Endothelial cell (in vitro differentiated cells): ENCODE measurements around the gene SH2B2. TPM values are rescaled to one million over a fixed set of nuclear protein-coding genes. Genes with fewer than 3 reads are reported as not detected.

Source experiments
- DNase-seq: peaks from one replicate; pipeline ENCODE4 v3.0.0; 2021; ENCODE audit warnings: low spot score
- H3K27ac Mint-ChIP-seq: one replicate; pipeline ENCODE4 v1.8.0; 2021; ENCODE audit warnings: mixed read lengths, inconsistent platforms; ENCODE audit not compliant: unreplicated experiment
- H3K27me3 Mint-ChIP-seq: one replicate; pipeline ENCODE4 v1.8.0; 2021; ENCODE audit warnings: mild to moderate bottlenecking, moderate library complexity, mixed read lengths, inconsistent platforms; ENCODE audit not compliant: unreplicated experiment
- H3K36me3 Mint-ChIP-seq: one replicate; pipeline ENCODE4 v1.8.0; 2021; ENCODE audit warnings: mild to moderate bottlenecking, low read depth, mixed read lengths, inconsistent platforms; ENCODE audit not compliant: unreplicated experiment
- H3K4me1 Mint-ChIP-seq: one replicate; pipeline ENCODE4 v1.8.0; 2021; ENCODE audit warnings: mild to moderate bottlenecking, mixed read lengths, inconsistent platforms; ENCODE audit not compliant: unreplicated experiment
- H3K4me3 Mint-ChIP-seq: one replicate; pipeline ENCODE4 v1.8.0; 2021; ENCODE audit warnings: mild to moderate bottlenecking, mixed read lengths, inconsistent platforms; ENCODE audit not compliant: unreplicated experiment
- H3K9me3 Mint-ChIP-seq: one replicate; pipeline ENCODE4 v1.8.0; 2021; ENCODE audit warnings: mixed read lengths, inconsistent platforms; ENCODE audit not compliant: unreplicated experiment
- CTCF ChIP-seq: fragments of 200-600 bp; sonication (generic); IDR thresholded peaks from one replicate; pipeline ENCODE4 v1.5.0; 2021; ENCODE audit warnings: antibody characterized with exemption; ENCODE audit not compliant: unreplicated experiment
- total RNA-seq: library from RNA; stranded (reverse); fragmentation: NEBNext Ultra II Directional; extraction: Animal tissue kit (Norgen Biotek cat#: 25700); gene quantifications from one replicate; pipeline ENCODE4 v1.2.1, GENCODE V29; 2021; ENCODE audit not compliant: unreplicated experiment

Gene SH2B2
- total RNA-seq, 1 donor from 2014 or later, result 2.6 TPM

DNA sequence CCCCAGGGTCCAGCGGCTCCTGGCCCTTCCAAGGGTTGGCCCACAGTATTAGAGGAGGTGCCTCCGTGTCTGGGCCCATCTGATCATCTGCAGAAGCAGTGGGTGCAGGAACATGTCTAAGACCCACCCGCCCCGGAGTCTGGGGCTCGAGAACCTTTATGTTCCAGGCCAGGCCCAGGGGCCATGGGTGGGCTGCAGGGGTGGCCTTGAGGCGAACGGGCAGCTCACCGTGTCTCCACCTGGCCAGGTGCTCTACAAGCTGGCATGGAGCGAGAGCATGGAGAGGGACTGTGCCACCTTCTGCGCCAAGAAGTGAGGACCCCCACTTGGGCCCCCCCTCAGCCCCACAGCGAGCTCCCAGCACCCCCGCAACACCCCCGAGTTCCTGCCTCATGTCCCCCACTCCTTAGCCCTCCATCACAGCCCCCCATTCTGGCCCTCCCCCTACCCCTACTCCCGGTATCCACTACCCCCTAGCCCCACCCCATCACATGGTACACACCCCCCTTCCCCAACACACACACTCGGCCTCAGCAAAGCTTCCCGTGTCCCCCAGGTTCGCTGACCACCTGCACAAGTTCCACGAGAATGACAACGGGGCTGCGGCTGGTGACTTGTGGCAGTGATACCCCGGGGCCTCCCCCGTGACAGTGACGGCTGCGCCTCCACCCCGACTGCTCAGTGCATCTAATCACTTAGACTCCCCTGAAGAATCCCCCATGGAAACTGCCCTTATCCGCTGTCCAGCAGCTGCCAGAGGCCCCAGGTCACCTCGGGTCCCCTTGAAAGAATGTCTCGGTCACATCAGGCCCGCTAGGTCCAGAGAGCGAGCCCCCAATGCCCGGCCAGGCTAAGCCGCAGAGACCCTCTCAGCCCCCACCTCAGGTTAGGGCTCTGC is 4.0 kb upstream of the SH2B2 start:
- H3K9me3 Mint-ChIP-seq, result no peaks in the 10 kb centered on the region
- H3K4me1 Mint-ChIP-seq, result peaks cover 9% of the 10 kb centered on the region
- H3K27ac Mint-ChIP-seq, result no peak overlapping the region
- no peaks in the 10 kb centered on the region for H3K36me3 Mint-ChIP-seq
- no peak overlapping the region for H3K4me3 Mint-ChIP-seq
- TF ChIP-seq CTCF, result no peak
- DNase-seq, result no peak
- peaks cover 5% of the 10 kb centered on the region for H3K27me3 Mint-ChIP-seq

GRCh38 chr7:102283477-102284189 is 3.0 kb upstream of the SH2B2 start:
- DNase-seq, result no peak
- H3K9me3 Mint-ChIP-seq, result no peaks in the 10 kb centered on the region
- peaks cover 11% of the 10 kb centered on the region for H3K27me3 Mint-ChIP-seq
- H3K36me3 Mint-ChIP-seq, result no peaks in the 10 kb centered on the region
- no peak overlapping the region for H3K4me3 Mint-ChIP-seq
- H3K4me1 Mint-ChIP-seq, result peaks cover 9% of the 10 kb centered on the region
- H3K27ac Mint-ChIP-seq, result no peak overlapping the region
- no peak for TF ChIP-seq CTCF

DNA sequence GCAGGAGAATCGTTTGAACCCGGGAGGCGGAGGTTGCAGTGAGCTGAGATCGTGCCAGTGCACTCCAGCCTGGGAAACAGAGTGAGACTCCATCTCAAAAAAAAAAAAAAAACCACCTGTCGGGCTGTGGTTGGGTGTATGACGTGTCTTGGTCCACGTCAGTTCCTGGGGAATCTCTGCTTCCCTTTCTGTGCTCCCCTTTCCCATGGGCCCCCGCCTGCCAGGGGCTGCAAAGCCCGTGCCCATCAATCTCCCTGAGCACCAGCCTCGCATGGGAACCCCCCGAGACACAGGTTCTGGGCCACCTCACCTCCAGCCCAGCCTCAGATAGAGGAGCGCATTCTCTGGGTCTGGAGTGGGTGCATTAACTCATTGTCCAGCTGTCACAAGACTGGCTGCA is 2.3 kb upstream of the SH2B2 start:
- Mint-ChIP-seq H3K4me1 (peaks cover 10% of the 10 kb centered on the region), H3K27ac (no peak overlapping the region), H3K9me3 (no peaks in the 10 kb centered on the region), H3K36me3 (no peaks in the 10 kb centered on the region), H3K27me3 (peaks cover 14% of the 10 kb centered on the region), H3K4me3 (no peak overlapping the region)
- no peak for DNase-seq
- no peak for TF ChIP-seq CTCF

DNA sequence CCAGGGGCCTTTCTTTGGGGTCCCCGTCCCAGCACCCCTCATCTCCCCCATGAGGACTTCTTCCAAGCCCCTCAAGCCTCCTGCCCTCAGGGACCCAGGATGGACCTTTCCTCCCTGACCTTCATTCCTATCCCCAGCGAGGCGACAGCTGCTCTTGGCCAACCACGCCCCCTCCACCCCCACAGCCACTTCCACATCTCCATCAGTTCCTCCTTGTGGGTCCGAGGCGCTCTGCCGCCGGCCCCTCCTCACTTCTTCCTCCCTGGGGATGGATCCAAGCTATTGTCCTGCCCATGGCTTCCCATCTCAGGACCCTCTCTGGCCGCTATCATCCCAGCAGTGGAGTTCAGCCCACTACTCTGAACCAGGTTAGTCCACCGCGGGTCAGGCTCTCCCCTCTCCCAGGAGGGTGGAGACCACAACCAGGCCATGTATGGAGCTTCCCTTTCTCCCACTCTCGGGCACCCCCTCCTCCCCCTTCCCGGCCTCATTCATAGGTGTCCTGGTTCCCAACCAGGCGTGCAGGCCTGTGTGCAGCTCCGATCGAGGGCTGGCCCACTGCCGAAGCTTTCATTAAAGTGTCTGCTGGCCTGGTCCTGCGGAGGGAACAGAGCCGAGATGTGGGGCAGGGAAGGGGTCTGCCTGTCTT is 1.7 kb upstream of the SH2B2 start:
- H3K36me3 Mint-ChIP-seq, result no peaks in the 10 kb centered on the region
- DNase-seq, result no peak
- no peak for TF ChIP-seq CTCF
- H3K4me3 Mint-ChIP-seq, result peak overlapping the region; percentile 77
- H3K9me3 Mint-ChIP-seq, result no peaks in the 10 kb centered on the region
- no peak overlapping the region for H3K27ac Mint-ChIP-seq
- peaks cover 12% of the 10 kb centered on the region for H3K4me1 Mint-ChIP-seq
- peaks cover 14% of the 10 kb centered on the region for H3K27me3 Mint-ChIP-seq
